TTC549 (cell line): ENCODE results near the gene MYZAP.

ENCODE experiments used
- FAIRE-seq: peaks from 2 replicates; lab custom pipeline; 2012; peaks lifted over from hg19 to GRCh38; lab: Jason Lieb, UNC

The MYZAP gene

GRCh38 chr15:57591822-57592367 lies at the start of gene MYZAP:
Gene MYZAP, plus strand, starts transcription at chr15:57591904. Its CDS starts 131 bp downstream, at chr15:57592035.
- FAIRE-seq: no peak

- no peak for FAIRE-seq
These were observed 49.2 kb upstream of the MYZAP start for GRCh38 chr15:57542505-57542817.

GRCh38 chr15:57544848-57545480 lies 46.7 kb upstream of the MYZAP start:
- FAIRE-seq: no peak

GRCh38 chr15:57545995-57546394 lies 45.7 kb upstream of the MYZAP start:
- no peak for FAIRE-seq

GRCh38 chr15:57547243-57547755 lies 44.4 kb upstream of the MYZAP start:
- no peak for FAIRE-seq

- FAIRE-seq: no peak
These were observed 43.4 kb upstream of the MYZAP start for GRCh38 chr15:57548351-57548750.

GRCh38 chr15:57548835-57549234 lies 42.9 kb upstream of the MYZAP start:
- FAIRE-seq: no peak

- no peak for FAIRE-seq
These were observed 41.8 kb upstream of the MYZAP start for GRCh38 chr15:57549935-57550334.

GRCh38 chr15:57550640-57551039 lies 41.1 kb upstream of the MYZAP start:
- no peak for FAIRE-seq

- FAIRE-seq: no peak
These were observed 39.7 kb upstream of the MYZAP start for GRCh38 chr15:57551715-57552677.

- FAIRE-seq: no peak
These were observed 38.9 kb upstream of the MYZAP start for GRCh38 chr15:57552678-57553334.

- no peak for FAIRE-seq
These were observed 38.2 kb upstream of the MYZAP start for GRCh38 chr15:57553526-57553925.

- no peak for FAIRE-seq
These were observed 37.5 kb upstream of the MYZAP start for GRCh38 chr15:57554063-57554811.

GRCh38 chr15:57554812-57555179 lies 36.9 kb upstream of the MYZAP start:
- no peak for FAIRE-seq

- FAIRE-seq: no peak
These were observed 36.4 kb upstream of the MYZAP start for GRCh38 chr15:57555270-57555669.

- no peak for FAIRE-seq
These were observed 35.7 kb upstream of the MYZAP start for GRCh38 chr15:57556040-57556439.

- no peak for FAIRE-seq
These were observed 34.4 kb upstream of the MYZAP start for GRCh38 chr15:57557267-57557666.

- no peak for FAIRE-seq
These were observed 33.9 kb upstream of the MYZAP start for GRCh38 chr15:57557810-57558209.

- no peak for FAIRE-seq
These were observed 31.8 kb upstream of the MYZAP start for GRCh38 chr15:57559875-57560274.

- no peak for FAIRE-seq
These were observed 30.5 kb upstream of the MYZAP start for GRCh38 chr15:57561041-57561711.

- FAIRE-seq: no peak
These were observed 29.4 kb upstream of the MYZAP start for GRCh38 chr15:57562196-57562769.
